GM21529 (cell line): ENCODE data around the gene GAD2.

Source experiments
- ATAC-seq: cut with Tn5 transposase; IDR thresholded peaks from one replicate; pipeline ENCODE4 v1.9.1; 2021; ENCODE audit not compliant: unreplicated experiment

GAD2 gene

DNA sequence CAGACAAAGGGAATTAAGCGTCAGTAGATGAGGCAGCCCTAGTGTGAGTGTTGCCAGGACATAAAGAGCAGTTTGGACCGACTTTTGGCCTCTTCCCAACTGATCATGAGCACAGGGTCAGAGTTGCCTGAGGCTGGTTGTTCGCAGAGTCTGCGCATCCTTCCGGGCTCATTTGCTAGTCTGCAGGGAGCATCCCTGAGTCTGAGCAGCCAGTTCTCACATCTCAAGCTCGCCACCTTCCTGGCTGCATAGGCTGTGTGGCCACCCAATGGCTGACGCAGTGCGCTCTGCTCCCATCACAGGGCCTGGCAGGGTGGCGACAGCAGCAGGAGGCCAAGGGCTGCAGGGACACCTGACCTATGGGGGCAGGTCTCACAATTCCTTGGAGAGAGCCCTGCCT lies 5.0 kb downstream of the GAD2 start:
- ATAC-seq = no peak

GRCh38 chr10:26222563-26222962 lies 6.0 kb downstream of the GAD2 start:
- ATAC-seq = no peak

- no peak for ATAC-seq
Measured at GRCh38 chr10:26225322-26225721, 8.7 kb downstream of the GAD2 start.

DNA sequence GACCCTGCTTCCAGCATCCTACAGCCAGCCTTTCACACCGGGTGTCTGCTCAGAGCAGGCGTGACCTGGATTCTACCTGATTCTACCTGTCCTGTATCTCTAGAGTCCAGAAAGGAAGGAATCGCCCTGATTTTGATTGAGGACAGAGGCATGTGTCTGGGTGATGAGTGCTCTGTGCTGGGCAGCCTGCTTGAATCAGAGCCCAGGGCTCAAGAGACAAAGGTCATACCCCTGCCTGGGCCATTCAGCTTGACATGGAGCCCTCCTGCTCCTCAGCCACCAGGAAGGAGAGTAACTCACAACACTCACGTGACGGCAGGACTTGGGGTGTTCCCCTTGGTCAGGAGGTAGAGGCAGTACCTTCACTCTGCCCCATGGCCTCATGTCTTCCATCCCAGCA lies 11.2 kb downstream of the GAD2 start:
- no peak for ATAC-seq

- ATAC-seq = no peak
Measured at GRCh38 chr10:26232174-26232573, 15.6 kb downstream of the GAD2 start.

- ATAC-seq = no peak
Measured at GRCh38 chr10:26235761-26236160, 19.2 kb downstream of the GAD2 start.

- ATAC-seq = no peak
Measured at GRCh38 chr10:26238378-26238777, 21.8 kb downstream of the GAD2 start.

DNA sequence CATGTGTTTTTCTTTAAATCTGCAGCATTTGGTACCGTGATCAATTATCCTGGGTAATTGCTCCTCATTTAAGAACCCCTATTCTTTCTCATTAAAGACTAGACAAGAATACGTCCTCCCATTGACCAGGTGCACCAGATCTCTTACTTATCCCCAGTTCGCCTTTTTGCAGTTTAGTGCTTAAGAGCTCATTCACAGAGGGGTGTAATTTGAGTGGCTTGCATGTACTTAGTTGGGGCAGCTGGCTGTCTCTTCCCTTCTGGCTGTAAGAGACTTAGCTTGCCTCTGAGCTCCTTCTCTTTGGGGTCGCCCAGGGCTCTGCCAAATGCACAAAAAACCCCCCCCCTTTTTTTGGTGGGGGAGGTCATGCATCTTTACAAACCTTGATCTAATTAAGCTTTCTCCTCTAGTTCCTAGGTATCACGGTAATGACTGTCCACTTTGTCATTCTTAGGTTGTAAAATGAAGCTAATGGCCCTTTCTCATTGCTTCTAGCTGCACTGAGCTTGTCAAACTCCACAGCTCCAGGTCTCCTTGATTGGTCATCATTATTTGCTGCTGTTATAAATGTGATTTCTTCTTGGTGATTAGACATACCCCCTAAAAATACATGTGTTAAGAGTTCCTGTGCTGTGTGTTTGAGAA lies 26.3 kb downstream of the GAD2 start:
- no peak for ATAC-seq

- no peak for ATAC-seq
Measured at GRCh38 chr10:26243351-26243720, 26.8 kb downstream of the GAD2 start.

DNA sequence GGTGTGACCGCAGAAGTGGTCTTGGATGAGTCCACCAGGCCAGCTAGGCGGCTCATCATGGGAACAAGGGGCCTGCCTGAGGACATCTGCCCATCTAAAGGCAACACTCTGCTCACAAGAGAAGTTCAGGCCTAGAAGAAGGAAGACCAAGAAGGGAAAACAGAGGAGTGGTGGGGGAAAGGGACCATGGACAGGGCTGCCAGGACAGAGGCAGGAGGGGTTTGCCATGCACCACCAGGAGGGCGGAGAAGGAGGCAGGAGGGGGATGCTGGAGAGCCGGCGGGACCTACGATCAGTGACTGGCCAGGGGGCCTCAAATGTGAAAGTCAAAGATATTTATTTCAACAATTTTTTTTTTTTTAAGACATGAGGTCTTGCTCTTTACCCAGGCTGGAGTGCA lies 33.1 kb downstream of the GAD2 start:
- ATAC-seq = no peak

DNA sequence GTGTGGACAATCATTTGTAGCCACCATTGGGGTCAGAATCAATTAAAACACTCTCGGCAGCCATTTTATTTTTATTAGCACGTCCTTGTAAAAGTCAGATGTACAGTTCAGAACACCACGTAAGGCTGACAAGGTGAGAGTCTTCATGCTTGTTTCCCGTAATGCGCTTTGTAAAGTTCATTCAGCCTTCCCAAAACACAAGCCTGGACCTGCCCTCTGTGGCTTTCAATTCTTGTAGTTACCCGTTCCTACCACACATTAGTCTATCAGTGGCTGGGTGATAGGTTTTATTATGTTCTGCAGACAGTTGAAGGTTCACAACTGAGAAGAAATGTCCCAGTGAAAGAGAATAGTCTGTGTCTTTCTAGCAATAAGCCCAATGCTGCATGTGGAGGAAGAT lies 35.4 kb downstream of the GAD2 start:
- no peak for ATAC-seq

- ATAC-seq = no peak
Measured at GRCh38 chr10:26254616-26255015, 38.0 kb downstream of the GAD2 start.

GRCh38 chr10:26259341-26259740 lies 42.8 kb downstream of the GAD2 start:
- ATAC-seq = no peak

GRCh38 chr10:26269754-26270153 lies 53.2 kb downstream of the GAD2 start:
- ATAC-seq = no peak

DNA sequence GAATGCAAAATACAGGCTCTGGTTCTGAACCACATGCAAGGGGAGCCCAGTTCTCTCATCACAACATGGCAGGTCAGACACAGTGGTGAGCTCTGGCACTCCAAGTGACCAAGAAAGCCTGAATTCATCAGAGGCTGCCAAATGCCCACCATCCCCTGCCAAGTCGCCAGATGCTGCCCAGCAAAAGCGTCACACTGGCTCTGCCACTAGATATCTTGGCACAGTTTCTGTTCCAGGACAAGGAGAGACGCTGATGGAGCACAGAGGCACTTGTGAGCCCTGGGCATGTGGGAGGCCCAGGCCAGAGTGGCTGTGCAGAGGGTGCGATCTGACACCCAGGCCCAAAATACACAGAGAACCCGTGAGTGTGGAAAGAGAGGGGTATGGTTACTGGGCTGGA lies 57.8 kb downstream of the GAD2 start:
- no peak for ATAC-seq

DNA sequence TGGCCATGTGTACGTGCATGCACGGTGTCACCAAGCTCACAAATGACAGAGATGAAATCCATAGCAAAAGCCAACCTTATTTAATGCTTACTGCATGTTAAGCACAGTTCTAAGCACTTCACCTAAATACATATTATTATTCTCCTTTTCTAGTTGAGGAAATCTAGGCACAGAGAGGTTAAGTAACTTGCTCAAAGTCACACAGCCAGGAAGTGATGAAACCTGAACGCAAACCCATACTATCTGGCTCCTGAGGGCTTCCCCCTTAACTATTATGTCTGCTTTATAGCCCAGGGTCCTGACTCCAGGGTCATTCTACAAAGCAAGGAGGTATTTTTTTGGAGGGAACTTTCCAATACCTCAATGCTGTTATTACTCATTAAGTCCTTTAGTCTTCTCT lies 61.7 kb downstream of the GAD2 start:
- no peak for ATAC-seq

DNA sequence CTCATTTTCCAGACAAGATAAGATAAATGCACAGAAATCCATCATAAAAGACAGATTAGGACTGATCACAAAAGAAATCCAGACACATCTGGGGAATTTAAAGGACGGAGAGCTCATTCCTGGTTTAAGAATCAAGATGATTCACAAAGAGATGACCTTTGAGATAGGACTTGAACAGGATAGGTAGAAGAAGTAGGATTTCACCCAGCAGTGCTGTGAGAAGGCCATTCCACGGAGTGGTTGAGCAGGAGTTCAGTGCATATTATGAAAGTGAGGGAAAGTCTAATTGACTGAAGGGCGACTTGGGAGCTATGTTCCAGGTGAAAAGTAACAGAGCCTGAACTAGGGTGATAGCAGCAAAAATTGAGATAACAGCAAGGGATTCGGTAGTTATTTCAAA lies 73.7 kb downstream of the GAD2 start:
- ATAC-seq = no peak

- ATAC-seq = no peak
Measured at GRCh38 chr10:26291721-26292480, 75.3 kb downstream of the GAD2 start.

DNA sequence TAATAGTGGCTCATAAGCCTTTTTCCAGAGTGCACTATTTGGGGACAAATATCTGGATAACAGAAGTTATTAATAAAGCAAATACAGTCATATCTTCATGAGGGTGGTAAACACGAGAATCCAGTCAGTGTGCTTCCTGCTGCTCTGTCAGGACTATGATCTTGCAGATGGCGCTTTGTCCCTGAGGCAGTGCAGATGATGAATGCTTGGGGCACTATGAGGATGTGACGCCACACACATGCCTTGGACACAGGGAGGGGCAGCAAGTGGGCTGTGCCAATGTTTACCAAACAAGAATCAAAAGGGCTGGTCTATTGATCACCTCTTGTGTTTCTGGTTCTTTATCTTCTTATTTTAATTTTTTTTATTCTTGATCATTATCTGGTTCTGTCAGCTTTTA lies 79.8 kb downstream of the GAD2 start:
- ATAC-seq = no peak

DNA sequence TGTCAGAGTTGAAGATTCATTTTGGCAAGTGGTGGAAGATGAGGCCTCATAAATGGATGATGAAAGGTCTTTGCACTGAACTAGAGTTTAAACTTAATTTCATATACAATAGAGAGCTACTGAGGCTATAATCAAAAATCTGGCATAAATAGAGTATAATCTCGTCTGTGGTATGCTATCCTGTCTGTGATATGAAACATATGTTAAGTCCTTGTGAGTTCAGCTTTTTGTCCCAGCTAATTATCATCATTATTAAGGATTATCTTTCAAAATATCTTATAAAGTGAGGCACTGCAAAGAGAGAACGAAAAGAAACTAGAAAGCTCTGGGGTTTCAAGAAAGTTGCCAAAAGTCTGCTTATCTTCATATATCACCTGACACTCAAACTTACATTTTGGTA lies 83.4 kb downstream of the GAD2 start:
- no peak for ATAC-seq

GRCh38 chr10:26303366-26303765 lies 86.8 kb downstream of the GAD2 start:
- ATAC-seq = no peak

- peak; percentile 78 for ATAC-seq
Measured at GRCh38 chr10:26310361-26310760, 93.8 kb downstream of the GAD2 start.

DNA sequence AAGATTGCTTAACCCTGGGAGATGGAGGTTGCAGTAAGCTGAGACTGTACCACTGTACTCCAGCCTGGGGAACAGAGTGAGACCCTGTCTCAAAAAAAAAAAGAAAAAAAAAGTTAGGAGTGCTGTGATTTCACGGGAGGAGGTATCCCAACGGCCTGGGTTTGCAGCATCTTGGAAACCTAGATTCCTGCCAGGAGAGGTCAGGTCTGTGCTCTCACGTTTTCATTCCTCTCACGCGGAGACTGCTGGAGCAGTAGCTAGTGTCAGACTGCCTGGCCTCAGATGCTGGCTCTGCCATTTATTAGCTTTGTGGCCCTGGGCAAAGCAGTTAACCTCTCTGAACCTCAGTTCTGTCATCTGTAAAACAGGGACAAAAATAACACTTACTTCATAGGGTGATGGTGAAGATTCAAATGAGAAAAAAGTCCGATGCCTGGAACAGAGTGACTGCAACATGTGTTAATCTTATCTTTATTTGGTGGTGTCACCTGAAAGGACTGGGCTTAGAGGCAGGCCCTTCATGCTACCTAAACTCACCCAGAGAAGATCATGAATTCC lies 94.9 kb downstream of the GAD2 start:
- ATAC-seq = no peak
